GM21526 (cell line): ENCODE measurements around the gene LMF1.
"Not testable (repeated sequence)": the region's sequence is repeated elsewhere in the genome, so short reads cannot be mapped to it uniquely, and the experiment has no call there.

Experiments used
- ATAC-seq: cut with Tn5 transposase; IDR thresholded peaks from one replicate; pipeline ENCODE4 v1.9.1; 2021; ENCODE audit warnings: moderate library complexity; ENCODE audit not compliant: unreplicated experiment, low FRiP score

LMF1 gene

GRCh38 chr16:839643-840408 lies 131.0 kb downstream of the LMF1 start:
- ATAC-seq: no peak

- ATAC-seq: no peak
Measured at GRCh38 chr16:838741-839140, 132.0 kb downstream of the LMF1 start.

GRCh38 chr16:836822-837221 lies 134.0 kb downstream of the LMF1 start:
- ATAC-seq: not testable (repeated sequence)

- ATAC-seq: no peak
Measured at GRCh38 chr16:836221-836620, 134.6 kb downstream of the LMF1 start.

- no peak for ATAC-seq
Measured at GRCh38 chr16:835373-835772, 135.4 kb downstream of the LMF1 start.

GRCh38 chr16:833411-833810 lies 137.4 kb downstream of the LMF1 start:
- ATAC-seq: no peak

GRCh38 chr16:832652-833336 lies 138.0 kb downstream of the LMF1 start:
- ATAC-seq: no peak

GRCh38 chr16:831571-832413 lies 139.0 kb downstream of the LMF1 start:
- ATAC-seq: no peak

GRCh38 chr16:830871-831570 lies 139.8 kb downstream of the LMF1 start:
- ATAC-seq: no peak

GRCh38 chr16:830107-830870 lies 140.5 kb downstream of the LMF1 start:
- no peak for ATAC-seq

- ATAC-seq: no peak
Measured at GRCh38 chr16:828891-829290, 141.9 kb downstream of the LMF1 start.

- no peak for ATAC-seq
Measured at GRCh38 chr16:827513-827912, 143.3 kb downstream of the LMF1 start.

GRCh38 chr16:825341-826061 lies 145.3 kb downstream of the LMF1 start:
- ATAC-seq: no peak

- no peak for ATAC-seq
Measured at GRCh38 chr16:824601-825000, 146.2 kb downstream of the LMF1 start.

- no peak for ATAC-seq
Measured at GRCh38 chr16:824194-824593, 146.6 kb downstream of the LMF1 start.

GRCh38 chr16:822909-823297 lies 147.9 kb downstream of the LMF1 start:
- no peak for ATAC-seq

GRCh38 chr16:822174-822908 lies 148.4 kb downstream of the LMF1 start:
- no peak for ATAC-seq

GRCh38 chr16:821751-822150 lies 149.0 kb downstream of the LMF1 start:
- ATAC-seq: no peak

GRCh38 chr16:820748-821147 lies 150.0 kb downstream of the LMF1 start:
- ATAC-seq: no peak
